Natural killer cell (primary cell): Measurements from ENCODE around the gene FAM169A. TPM values are rescaled to one million over a fixed set of nuclear protein-coding genes. Genes with fewer than 3 reads are reported as not detected.
"Not testable (repeated sequence)": the region's sequence is repeated elsewhere in the genome, so short reads cannot be mapped to it uniquely, and the experiment has no call there.

Source experiments
- ATAC-seq, 3 donors: fragments of 150-1000 bp in 2 of 3; fragments of 200-7000 bp in 1 of 3; cut with Tn5 transposase; 1 replicate in 1 of 3; 2 replicates in 2 of 3; pipeline ENCODE4 v1.10.0; 2021; ENCODE audit warnings: mild to moderate bottlenecking in 2 of 3, moderate library complexity in 2 of 3
- DNase-seq, 2 donors: peaks; one replicate each; pipeline versions ENCODE4 v3.0.0 to v3.0.0-alpha.2; 2013 to 2021; ENCODE audit warnings: mixed read lengths in 1 of 2
- H3K27ac ChIP-seq: one replicate; pipeline ENCODE4 v1.5.1; 2013; ENCODE audit warnings: mild to moderate bottlenecking, low read length
- H3K27me3 ChIP-seq: one replicate; pipeline ENCODE4 v1.6.1; 2013; ENCODE audit warnings: low read length; ENCODE audit not compliant: control insufficient read depth, insufficient read depth
- H3K36me3 ChIP-seq: one replicate; pipeline ENCODE4 v1.6.1; 2013; ENCODE audit warnings: low read length; ENCODE audit not compliant: control insufficient read depth, insufficient read depth
- H3K4me1 ChIP-seq: one replicate; pipeline ENCODE4 v1.6.1; 2013; ENCODE audit warnings: low read length; ENCODE audit not compliant: control insufficient read depth, insufficient read depth
- H3K4me3 ChIP-seq: one replicate; pipeline ENCODE4 v1.5.1; 2013; ENCODE audit warnings: low read length
- H3K9me3 ChIP-seq: one replicate; pipeline ENCODE4 v1.6.1; 2013; ENCODE audit warnings: low read length; ENCODE audit not compliant: control insufficient read depth, insufficient read depth
- H3K27ac Mint-ChIP-seq, 2 donors: one replicate each; pipeline ENCODE4 v1.8.0; 2022; ENCODE audit warnings: mild to moderate bottlenecking in 2 of 2, mixed read lengths in 2 of 2, moderate library complexity in 1 of 2
- H3K27me3 Mint-ChIP-seq, 2 donors: one replicate each; pipeline ENCODE4 v1.8.0; 2022; ENCODE audit warnings: low read depth in 2 of 2, mixed read lengths in 2 of 2
- H3K36me3 Mint-ChIP-seq: one replicate; pipeline ENCODE4 v1.8.0; 2022; ENCODE audit warnings: mixed read lengths
- H3K4me1 Mint-ChIP-seq, 2 donors: one replicate each; pipeline ENCODE4 v1.8.0; 2022; ENCODE audit warnings: mixed read lengths in 2 of 2
- H3K4me3 Mint-ChIP-seq: one replicate; pipeline ENCODE4 v1.8.0; 2022; ENCODE audit warnings: mild to moderate bottlenecking, moderate library complexity, mixed read lengths
- H3K9me3 Mint-ChIP-seq, 2 donors: one replicate each; pipeline ENCODE4 v1.8.0; 2022; ENCODE audit warnings: mixed read lengths in 2 of 2
- CTCF ChIP-seq: fragments of 200-600 bp; IDR thresholded peaks from one replicate; pipeline ENCODE4 v1.8.0; 2022; ENCODE audit warnings: antibody characterized with exemption
- WGBS: methylation state at CpG from one replicate; pipeline ENCODE4 v1.1.7; 2013; ENCODE audit warnings: missing lambda C conversion rate; ENCODE audit not compliant: insufficient coverage; 5-methylcytosine and 5-hydroxymethylcytosine counted together
- intact Hi-C: fragments of 100-400 bp; cut with micrococcal nuclease; formaldehyde crosslinking; loops from one replicate; pipeline ENCODE4 v1.14.2; 2022
- total RNA-seq, 4 donors: library from RNA; stranded (reverse); fragments of 120-200 nt in 1 of 4; gene quantifications; one replicate each; pipeline versions ENCODE4 v1.2.3 to v1.2.4, GENCODE V29; 2013 to 2022

Gene FAM169A
- total RNA-seq, 3 donors from 2014 or later (not counting 1 experiment from before 2014, with no cell fraction given): 28.0 to 32.6 (median 28.6) TPM

- Histone ChIP-seq H3K4me3 (no peak overlapping the region), H3K27ac (no peak overlapping the region), H3K27me3 (no peaks in the 10 kb centered on the region), H3K36me3 (no peaks in the 10 kb centered on the region), H3K9me3 (no peaks in the 10 kb centered on the region), H3K4me1 (peaks cover 10% of the 10 kb centered on the region)
- DNase-seq: no peak
- Mint-ChIP-seq H3K4me3 (no peak overlapping the region), H3K27me3 (no peaks in the 10 kb centered on the region), H3K4me1 (peaks cover 25 to 28% of the 10 kb centered on the region in 2 donors), H3K27ac (no peak overlapping the region), H3K36me3 (no peaks in the 10 kb centered on the region), H3K9me3 (peaks cover 0 to 3% of the 10 kb centered on the region in 2 donors)
- no peak for TF ChIP-seq CTCF
- no peak for ATAC-seq
- intact Hi-C loops: no loop called here
Observed at GRCh38 chr5:74885170-74885569, 19.0 kb upstream of the FAM169A start.

- H3K27ac ChIP-seq, ATAC-seq, H3K9me3 Mint-ChIP-seq, H3K27me3 Mint-ChIP-seq, intact Hi-C loops, H3K4me3 ChIP-seq, H3K9me3 ChIP-seq, DNase-seq, H3K27me3 ChIP-seq, H3K36me3 ChIP-seq, H3K4me1 ChIP-seq, H3K36me3 Mint-ChIP-seq, H3K4me3 Mint-ChIP-seq, H3K4me1 Mint-ChIP-seq, H3K27ac Mint-ChIP-seq: not testable (repeated sequence)
- 80% methylated on average over 9 of the region's 10 CpGs for WGBS
Observed at GRCh38 chr5:74882379-74883134, 16.4 kb upstream of the FAM169A start.

GRCh38 chr5:74877624-74878304 is 11.6 kb upstream of the FAM169A start:
- no peaks in the 10 kb centered on the region for H3K36me3 Mint-ChIP-seq
- Histone ChIP-seq H3K27ac (no peak overlapping the region), H3K36me3 (no peaks in the 10 kb centered on the region), H3K27me3 (no peaks in the 10 kb centered on the region), H3K9me3 (no peaks in the 10 kb centered on the region), H3K4me3 (no peak overlapping the region), H3K4me1 (no peaks in the 10 kb centered on the region)
- peaks cover 0 to 2% of the 10 kb centered on the region in 2 donors for H3K27me3 Mint-ChIP-seq
- H3K4me1 Mint-ChIP-seq: no peaks in the 10 kb centered on the region
- H3K4me3 Mint-ChIP-seq: no peak overlapping the region
- intact Hi-C loops: no loop called here
- TF ChIP-seq CTCF: no peak
- H3K27ac Mint-ChIP-seq: no peak overlapping the region
- DNase-seq: no peak
- 93% methylated on average over 2 of the region's 4 CpGs for WGBS
- H3K9me3 Mint-ChIP-seq: no peaks in the 10 kb centered on the region
- no peak for ATAC-seq

- 86% methylated on average over 7 of the region's 7 CpGs for WGBS
- H3K27ac Mint-ChIP-seq: no peak overlapping the region
- TF ChIP-seq CTCF: no peak
- H3K9me3 Mint-ChIP-seq: no peaks in the 10 kb centered on the region
- Histone ChIP-seq H3K27me3 (no peaks in the 10 kb centered on the region), H3K9me3 (no peaks in the 10 kb centered on the region), H3K36me3 (no peaks in the 10 kb centered on the region), H3K4me1 (no peaks in the 10 kb centered on the region), H3K4me3 (no peak overlapping the region), H3K27ac (no peak overlapping the region)
- no peak overlapping the region for H3K4me3 Mint-ChIP-seq
- DNase-seq (no peak), ATAC-seq (no peak)
- H3K36me3 Mint-ChIP-seq: no peaks in the 10 kb centered on the region
- H3K4me1 Mint-ChIP-seq: no peaks in the 10 kb centered on the region
- intact Hi-C loops: no loop called here
- H3K27me3 Mint-ChIP-seq: peaks cover 0 to 2% of the 10 kb centered on the region in 2 donors
Observed at GRCh38 chr5:74875994-74876791, 10.0 kb upstream of the FAM169A start.
